HL-60/S4 treated with phorbol 12-myristate 13-acetate at 8.2 ng/mL for 4 days and 3 days (cell line): ENCODE measurements around the gene WFS1.

Experiments
- in situ Hi-C: fragments of 300-500 bp; cut with MboI; formaldehyde crosslinking; loops from 2 replicates; pipeline ENCODE4 v1.15.0; 2022; ENCODE audit warnings: low sequenced_read_pairs

The WFS1 gene

GRCh38 chr4:6298035-6298434, 28.4 kb downstream of the WFS1 start:
- in situ Hi-C loops: no loop called here

- in situ Hi-C loops: no loop called here
Measured at GRCh38 chr4:6298852-6299251, 29.2 kb downstream of the WFS1 start.

GRCh38 chr4:6299875-6300274, 30.2 kb downstream of the WFS1 start:
- in situ Hi-C loops: no loop called here

DNA sequence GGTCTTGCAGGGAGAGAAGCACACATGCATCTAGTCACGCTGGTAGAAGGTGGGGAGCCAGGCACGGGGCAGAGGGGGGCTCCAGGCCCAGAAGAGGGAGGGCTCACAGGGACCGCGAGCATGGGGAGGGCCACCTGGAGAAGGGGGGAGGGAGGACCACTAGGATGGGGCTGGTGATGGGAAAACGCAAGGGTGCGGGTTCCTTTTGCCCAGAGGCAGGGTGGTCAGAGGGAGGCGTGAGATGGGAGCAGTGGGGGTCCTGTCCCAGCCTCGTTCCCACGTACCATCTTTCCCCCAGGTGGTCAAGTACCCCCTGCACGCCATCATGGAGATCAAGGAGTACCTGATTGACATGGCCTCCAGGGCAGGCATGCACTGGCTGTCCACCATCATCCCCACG, 30.7 kb downstream of the WFS1 start:
- in situ Hi-C loops: no loop called here

DNA sequence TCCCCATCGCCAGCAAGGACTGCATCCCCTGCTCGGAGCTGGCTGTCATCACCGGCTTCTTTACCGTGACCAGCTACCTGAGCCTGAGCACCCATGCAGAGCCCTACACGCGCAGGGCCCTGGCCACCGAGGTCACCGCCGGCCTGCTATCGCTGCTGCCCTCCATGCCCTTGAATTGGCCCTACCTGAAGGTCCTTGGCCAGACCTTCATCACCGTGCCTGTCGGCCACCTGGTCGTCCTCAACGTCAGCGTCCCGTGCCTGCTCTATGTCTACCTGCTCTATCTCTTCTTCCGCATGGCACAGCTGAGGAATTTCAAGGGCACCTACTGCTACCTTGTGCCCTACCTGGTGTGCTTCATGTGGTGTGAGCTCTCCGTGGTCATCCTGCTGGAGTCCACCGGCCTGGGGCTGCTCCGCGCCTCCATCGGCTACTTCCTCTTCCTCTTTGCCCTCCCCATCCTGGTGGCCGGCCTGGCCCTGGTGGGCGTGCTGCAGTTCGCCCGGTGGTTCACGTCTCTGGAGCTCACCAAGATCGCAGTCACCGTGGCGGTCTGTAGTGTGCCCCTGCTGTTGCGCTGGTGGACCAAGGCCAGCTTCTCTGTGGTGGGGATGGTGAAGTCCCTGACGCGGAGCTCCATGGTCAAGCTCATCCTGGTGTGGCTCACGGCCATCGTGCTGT, 31.5 kb downstream of the WFS1 start:
- in situ Hi-C loops: no loop called here

GRCh38 chr4:6301732-6302442, 32.2 kb downstream of the WFS1 start:
- in situ Hi-C loops: no loop called here

DNA sequence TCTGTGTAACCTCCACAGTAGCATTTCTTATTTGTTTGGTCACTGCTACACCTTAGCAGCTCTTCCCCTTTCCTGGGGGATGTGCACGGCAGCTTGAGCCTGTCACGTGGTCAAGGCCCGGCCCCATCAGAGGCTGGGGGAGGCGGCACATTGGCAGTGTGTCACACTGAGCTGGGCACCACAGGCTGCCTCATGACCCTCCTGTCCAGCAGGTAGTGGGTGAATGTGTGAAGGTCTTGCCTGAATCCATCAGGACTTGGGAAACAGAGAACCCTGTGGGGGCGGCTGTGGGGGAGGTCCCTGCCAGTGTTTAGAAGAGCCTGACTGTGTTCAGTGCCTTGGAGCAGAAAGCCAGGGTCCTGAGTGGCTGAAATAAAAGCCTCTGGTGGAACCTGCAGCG, 33.2 kb downstream of the WFS1 start:
- in situ Hi-C loops: no loop called here

- in situ Hi-C loops: no loop called here
Measured at GRCh38 chr4:6303943-6304342, 34.3 kb downstream of the WFS1 start.

DNA sequence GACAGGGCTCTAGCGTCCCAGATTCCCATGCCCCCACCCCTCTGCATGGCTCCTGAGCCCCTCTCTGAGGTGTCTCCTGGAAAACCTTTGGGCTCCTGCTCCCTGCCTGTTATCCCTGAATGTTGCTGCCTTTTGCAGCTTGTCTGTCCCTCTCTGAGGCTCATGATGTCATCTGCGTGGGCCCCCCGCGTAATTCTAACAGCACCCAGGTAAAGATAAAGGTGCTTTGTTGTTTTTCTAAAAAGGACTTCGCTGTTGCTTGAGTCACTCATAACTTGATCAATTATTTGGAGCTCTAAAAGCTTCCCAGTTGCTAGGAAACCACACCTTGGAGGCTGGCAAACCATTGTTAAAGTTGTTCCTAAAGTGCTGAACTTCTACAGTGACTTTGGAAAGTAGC, 36.6 kb downstream of the WFS1 start:
- in situ Hi-C loops: no loop called here

GRCh38 chr4:6307230-6307629, 37.6 kb downstream of the WFS1 start:
- in situ Hi-C loops: no loop called here

DNA sequence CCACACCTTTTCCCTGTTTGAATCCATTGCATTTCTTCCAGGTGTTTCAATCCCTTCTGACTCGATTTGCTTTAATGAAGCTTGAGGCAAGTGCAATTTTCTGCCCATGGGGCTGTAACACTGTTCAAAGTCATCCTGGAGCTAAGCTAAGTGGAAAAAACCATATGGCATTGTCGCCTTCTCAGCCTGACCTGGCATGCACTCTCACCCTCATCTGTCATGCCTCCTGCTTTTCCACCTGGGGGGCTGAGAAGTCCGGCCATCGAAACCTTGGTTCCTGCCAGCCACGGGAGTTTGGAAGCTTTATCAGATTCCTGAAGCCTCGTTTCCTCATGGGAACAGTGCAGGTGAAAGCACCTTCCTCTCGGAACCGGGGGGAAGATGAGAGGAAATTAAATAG, 38.2 kb downstream of the WFS1 start:
- in situ Hi-C loops: no loop called here

DNA sequence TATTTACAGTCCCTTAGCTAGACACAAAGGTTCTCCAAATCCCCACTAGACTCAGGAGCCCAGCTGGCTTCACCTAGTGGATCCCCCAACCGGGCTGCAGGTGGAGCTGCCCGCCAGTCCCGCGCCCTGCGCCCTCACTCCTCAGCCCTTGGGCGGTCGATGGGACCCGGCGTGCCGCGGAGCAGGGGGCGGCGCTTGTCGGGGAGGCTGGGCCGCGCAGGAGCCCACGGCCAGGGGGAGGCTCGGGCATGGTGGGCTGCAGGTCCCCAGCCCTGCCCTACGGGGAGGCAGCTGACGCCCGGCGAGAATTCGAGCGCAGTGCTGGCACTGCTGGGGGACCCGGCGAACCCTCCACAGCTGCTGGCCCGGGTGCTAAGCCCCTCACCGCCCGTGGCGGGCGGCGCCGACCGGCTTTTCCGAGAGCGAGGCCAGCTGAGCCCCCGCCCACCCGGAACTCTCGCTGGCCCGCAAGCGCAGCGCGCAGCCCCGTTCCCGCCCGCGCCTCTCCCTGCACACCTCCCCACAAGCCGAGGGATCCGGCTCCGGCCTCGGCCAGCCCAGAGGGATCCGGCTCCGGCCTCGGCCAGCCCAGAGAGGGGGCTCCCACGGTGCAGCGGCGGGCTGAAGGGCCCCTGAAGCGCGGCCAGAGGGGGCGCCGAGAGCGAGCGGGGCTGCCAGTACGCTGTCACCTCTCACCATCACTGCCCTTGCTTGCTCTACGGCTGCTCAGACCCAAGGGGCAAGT, 39.4 kb downstream of the WFS1 start:
- in situ Hi-C loops: no loop called here

DNA sequence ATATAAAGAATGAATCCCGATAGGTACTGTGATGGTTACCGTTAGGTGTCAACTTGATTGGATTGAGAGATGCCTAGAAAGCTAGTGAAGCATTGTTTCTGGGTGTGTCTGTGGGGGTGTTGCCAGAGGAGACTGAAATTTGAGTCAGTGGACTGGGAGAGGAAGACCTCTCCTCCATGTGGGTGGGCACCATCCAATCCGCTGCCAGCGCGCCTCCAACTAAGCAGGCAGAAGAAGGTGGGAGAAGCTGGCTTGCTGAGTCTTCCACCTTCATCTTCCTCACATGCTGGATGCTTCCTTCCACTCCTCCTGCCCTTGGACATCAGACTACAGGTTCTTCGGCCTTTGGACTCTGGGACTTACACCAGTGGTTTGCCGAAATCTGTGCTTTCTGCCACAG, 40.1 kb downstream of the WFS1 start:
- in situ Hi-C loops: no loop called here

- in situ Hi-C loops: no loop called here
Measured at GRCh38 chr4:6313216-6313615, 43.6 kb downstream of the WFS1 start.

DNA sequence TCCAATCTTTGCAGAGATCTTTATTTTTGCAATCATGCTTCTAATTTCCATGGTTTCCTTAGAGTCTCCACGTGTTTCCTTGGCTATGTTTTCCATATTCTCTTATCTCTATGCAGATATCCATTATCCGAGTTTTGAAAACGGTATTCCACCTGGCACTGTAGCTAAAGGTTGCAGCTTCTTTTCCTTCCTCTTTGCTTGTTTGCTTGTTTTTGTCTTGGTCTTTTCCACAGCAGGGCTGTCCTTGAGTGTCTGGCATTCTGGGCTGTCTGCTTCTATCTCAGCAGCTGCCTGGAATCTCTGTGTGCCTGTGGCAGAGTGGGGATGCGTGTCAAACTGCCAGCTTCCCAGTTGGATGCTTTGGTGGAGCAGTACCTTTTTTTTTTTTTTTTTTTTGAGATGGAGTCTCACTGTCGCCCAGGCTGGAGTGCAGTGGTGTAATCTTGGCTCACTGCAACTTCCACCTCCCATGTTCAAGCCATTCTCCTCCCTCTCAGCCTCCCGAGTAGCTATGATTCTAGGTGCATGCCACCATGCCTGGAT, 46.9 kb downstream of the WFS1 start:
- in situ Hi-C loops: no loop called here

- in situ Hi-C loops: no loop called here
Measured at GRCh38 chr4:6318206-6318605, 48.6 kb downstream of the WFS1 start.

GRCh38 chr4:6319530-6320150, 50.0 kb downstream of the WFS1 start:
- in situ Hi-C loops: no loop called here

DNA sequence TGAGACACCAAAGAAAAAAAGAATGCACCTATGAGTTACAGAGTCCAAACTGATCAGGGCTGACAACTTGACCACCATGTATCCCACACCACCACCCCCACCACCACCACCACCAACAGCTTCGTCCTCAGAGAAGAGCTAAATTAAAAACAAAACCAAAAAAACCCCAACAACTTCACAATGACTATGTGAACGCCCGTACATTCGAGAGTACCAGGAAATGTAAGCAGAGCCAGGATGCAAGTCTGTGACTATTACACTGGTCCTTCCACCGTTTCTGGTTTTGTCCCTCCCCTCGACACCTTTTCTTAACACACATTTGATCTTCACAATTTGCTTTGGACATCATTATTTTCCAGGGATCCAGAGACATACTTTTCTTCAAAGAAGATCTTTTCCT, 51.0 kb downstream of the WFS1 start:
- in situ Hi-C loops: no loop called here

DNA sequence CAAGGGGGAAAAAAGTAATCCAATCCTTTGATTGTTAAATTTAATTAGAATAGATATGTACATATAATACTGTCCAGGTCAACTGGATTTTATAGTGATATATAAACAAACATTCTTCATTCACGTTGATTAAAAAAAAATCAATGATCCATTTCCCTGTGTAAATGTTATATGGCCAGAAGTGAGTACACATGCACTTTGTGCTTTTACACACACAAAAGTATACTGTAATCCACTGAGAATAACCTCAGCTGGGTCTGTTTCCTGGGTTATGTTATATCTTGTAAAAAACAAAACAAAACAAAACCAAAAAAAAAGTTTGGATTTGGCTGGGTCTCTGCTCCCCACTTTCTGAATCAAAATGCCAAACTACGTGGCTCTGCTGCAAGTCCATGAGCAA, 51.7 kb downstream of the WFS1 start:
- in situ Hi-C loops: no loop called here

GRCh38 chr4:6322067-6322760, 52.6 kb downstream of the WFS1 start:
- in situ Hi-C loops: no loop called here
